HG03060 (cell line): ENCODE data around the gene SLC15A1.

Experiments
- ATAC-seq: cut with Tn5 transposase; IDR thresholded peaks from one replicate; pipeline ENCODE4 v1.9.1; 2021; ENCODE audit warnings: low read depth, moderate number of reproducible peaks; ENCODE audit not compliant: unreplicated experiment

Gene SLC15A1

GRCh38 chr13:98752467-98753290 is at the start of gene SLC15A1:
SLC15A1 (minus strand) TSS chr13:98752672; CDS start chr13:98752598, 74 bp downstream.
- no peak for ATAC-seq

GRCh38 chr13:98801626-98802418 is 49.4 kb upstream of the SLC15A1 start:
- ATAC-seq = no peak

GRCh38 chr13:98800078-98800477 is 47.6 kb upstream of the SLC15A1 start:
- ATAC-seq = no peak

GRCh38 chr13:98798849-98799645 is 46.6 kb upstream of the SLC15A1 start:
- ATAC-seq = no peak

- ATAC-seq = no peak
Measured at GRCh38 chr13:98797456-98797855, 45.0 kb upstream of the SLC15A1 start.

GRCh38 chr13:98796798-98797197 is 44.3 kb upstream of the SLC15A1 start:
- ATAC-seq = no peak

- no peak for ATAC-seq
Measured at GRCh38 chr13:98796191-98796590, 43.7 kb upstream of the SLC15A1 start.

- ATAC-seq = no peak
Measured at GRCh38 chr13:98795220-98795619, 42.7 kb upstream of the SLC15A1 start.

- ATAC-seq = no peak
Measured at GRCh38 chr13:98794498-98794897, 42.0 kb upstream of the SLC15A1 start.

GRCh38 chr13:98792785-98793495 is 40.5 kb upstream of the SLC15A1 start:
- ATAC-seq = no peak

GRCh38 chr13:98792321-98792720 is 39.8 kb upstream of the SLC15A1 start:
- ATAC-seq = no peak

GRCh38 chr13:98791611-98792010 is 39.1 kb upstream of the SLC15A1 start:
- ATAC-seq = no peak

- ATAC-seq = no peak
Measured at GRCh38 chr13:98787996-98788395, 35.5 kb upstream of the SLC15A1 start.

- ATAC-seq = no peak
Measured at GRCh38 chr13:98787173-98787572, 34.7 kb upstream of the SLC15A1 start.

GRCh38 chr13:98786023-98786422 is 33.6 kb upstream of the SLC15A1 start:
- no peak for ATAC-seq

- ATAC-seq = no peak
Measured at GRCh38 chr13:98785405-98785804, 32.9 kb upstream of the SLC15A1 start.

- ATAC-seq = no peak
Measured at GRCh38 chr13:98784666-98785065, 32.2 kb upstream of the SLC15A1 start.

GRCh38 chr13:98783856-98784478 is 31.5 kb upstream of the SLC15A1 start:
- ATAC-seq = no peak

GRCh38 chr13:98782654-98783053 is 30.2 kb upstream of the SLC15A1 start:
- no peak for ATAC-seq

GRCh38 chr13:98781905-98782304 is 29.4 kb upstream of the SLC15A1 start:
- no peak for ATAC-seq
